GM19328 (cell line): ENCODE results near the gene SRGAP1.
"Not testable (repeated sequence)": the region's sequence is repeated elsewhere in the genome, so short reads cannot be mapped to it uniquely, and the experiment has no call there.

Experiments
- ATAC-seq: cut with Tn5 transposase; IDR thresholded peaks from one replicate; pipeline ENCODE4 v1.9.1; 2021; ENCODE audit warnings: mild to moderate bottlenecking, moderate library complexity; ENCODE audit not compliant: unreplicated experiment

The SRGAP1 gene

DNA sequence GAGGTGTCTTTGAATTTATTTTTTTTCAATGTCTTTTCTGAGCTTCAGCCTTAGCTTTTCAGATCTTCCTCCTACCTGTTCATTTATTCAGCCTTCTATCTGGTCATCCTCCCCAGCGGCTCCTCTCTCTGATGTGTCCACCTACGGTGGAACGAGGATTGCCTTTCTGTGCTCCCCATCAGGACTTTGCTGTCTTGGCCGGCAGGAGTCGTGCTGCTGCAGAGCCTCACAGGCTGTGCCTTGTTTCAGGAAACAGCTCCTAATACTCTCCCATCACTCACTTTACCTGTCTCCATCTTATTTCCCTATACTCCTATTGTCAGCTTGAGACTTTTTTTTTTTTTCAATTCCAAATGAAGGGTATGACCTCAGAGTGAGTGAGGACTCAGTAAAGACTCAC is 300.7 kb downstream of the SRGAP1 start:
- ATAC-seq = no peak

DNA sequence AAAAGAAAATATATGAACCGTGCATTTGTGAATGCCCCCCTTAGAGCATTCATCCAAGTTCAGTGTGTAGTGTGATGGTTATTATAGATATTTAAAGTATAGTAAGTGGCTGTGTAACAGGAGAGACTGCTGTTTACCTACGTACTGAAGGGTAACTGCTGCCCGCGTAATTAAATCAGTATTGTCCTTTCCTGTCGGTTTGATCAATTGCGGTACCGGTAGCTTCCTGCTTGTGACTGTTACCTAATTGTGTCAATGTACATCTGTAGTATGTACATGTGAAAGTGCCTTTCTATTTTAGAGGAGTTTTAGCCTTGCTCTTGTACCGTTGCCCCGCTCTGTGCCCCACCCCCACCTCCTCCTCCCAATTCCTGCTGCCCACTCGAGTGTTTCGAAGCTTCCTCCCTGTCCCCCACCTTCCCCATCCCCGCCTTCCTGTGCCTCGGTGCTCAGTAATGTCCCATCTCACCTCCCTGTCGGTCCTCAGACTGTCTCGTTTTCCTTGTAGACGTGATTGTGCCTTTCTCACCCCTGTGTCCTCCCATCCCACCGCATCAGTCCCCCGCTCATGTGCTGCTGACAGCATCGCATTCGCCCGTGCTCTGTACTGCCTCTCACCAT is 302.6 kb downstream of the SRGAP1 start:
- no peak for ATAC-seq

DNA sequence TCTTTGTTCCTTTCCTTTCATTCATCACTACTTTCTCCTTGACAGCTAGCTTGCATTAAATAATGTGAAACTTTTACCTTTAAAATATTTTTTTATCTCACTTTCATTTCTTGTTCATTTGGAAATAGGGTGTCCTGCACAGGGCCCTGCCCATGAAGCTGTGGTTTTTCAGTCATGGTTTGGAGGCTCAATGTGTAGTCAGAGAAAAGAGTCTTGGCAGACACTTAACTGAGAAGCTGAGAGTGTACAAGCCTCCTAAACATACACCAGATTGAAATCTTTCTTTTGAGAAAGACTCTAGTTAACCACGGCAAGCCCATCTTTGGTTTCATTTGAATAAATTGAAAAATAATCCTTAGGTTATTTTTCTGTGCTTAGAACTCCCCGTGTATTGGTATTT is 303.4 kb downstream of the SRGAP1 start:
- no peak for ATAC-seq

DNA sequence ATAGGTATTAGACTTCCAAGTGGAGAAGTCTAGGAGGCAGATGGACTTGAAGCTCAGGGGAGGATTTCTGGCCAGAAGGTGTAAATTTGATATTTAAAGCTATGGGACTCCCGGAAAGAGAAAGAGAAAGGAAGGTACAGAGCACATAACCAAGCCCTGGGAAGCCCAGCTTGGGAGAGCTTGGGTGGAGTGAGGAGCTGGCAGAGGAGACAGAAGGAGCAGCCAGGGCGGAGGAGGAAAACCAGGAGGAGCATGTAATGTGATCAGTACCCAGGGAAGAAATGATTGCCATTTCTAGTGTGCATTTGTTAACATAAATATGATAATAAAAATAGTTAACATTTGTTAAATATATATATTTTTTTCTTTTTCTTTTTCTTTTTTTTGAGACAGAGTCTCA is 310.2 kb downstream of the SRGAP1 start:
- no peak for ATAC-seq

DNA sequence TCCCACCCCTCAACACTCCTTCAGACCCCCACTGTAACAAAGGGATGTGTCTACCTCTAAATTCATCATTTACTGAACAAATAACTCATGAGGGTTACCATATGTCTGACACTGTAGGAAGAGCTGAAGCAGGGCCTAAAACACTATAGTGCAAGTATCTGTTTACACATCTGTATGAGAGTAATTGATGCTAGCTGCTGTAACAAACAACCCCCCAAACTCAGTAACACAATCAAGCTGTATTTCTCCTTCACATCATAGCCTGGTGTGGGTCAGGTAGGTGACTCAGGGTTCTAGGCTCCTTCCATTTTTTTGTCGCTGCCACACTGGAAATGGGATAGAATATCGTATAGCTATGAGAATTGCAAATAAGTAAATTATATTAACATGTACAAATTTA is 312.6 kb downstream of the SRGAP1 start:
- ATAC-seq = no peak

DNA sequence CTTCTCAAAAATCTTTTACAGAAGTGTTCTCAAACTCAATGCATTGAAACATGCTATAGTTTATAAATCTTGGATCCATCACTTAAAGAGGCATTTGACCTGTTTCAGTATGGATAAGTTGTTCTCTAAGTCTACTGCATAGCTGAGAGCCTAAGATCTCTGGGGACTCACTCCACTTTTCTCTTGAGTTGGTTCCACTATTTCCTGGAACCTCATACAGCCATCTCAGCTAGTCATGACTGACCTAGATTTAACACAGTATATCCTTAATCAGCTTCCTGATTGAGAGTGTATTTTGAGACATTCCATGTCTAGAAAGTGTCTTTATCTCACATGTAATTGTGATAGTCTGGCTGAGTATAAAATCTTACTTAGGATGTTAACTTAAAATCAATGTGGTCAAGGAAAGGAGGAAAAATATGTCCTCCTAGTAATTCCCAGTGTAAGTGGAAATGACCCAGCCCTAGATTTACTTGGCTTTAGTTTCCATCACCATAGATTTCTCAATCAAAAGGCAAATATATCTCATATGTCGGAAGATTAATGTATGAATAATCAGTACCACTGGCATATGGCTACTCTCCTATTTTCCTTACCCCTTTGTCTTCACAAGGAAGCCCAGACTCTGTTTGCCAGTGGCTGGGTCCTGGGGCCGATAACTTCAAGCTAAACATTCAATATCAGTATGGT is 315.7 kb downstream of the SRGAP1 start:
- ATAC-seq = no peak

DNA sequence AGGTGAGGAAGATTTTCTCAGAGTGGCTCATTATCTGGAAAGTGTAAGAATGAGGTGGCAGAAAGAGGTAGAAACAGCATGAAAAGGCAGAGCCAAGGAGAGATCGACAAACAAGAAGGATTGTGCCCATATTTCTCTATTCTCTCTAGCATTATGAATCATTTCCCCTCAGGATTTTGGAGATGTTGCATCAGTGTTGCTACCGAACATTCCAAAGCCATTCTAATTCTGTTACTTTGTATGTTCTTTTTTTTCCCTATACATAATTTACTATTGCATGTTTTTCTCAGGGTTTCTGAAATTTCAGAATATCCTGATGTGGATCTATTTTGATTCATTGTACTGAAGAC is 316.2 kb downstream of the SRGAP1 start:
- no peak for ATAC-seq

DNA sequence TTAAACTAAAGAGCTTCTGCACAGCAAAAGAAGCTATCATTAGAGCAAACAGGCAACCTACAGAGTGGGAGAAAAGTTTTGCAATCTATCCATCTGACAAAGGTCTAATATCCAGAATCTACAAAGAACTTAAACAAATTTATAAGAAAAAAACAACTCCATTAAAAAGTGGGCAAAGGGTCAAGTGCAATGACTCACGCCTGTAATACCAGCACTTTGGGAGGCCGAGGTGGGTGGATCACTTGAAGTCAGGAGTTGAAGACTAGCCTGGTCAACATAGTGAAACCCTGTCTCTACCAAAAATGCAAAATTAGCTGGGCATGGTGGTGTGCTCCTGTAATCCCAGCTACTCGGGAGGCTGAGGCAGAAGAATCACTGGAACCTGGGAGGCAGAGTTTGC is 322.1 kb downstream of the SRGAP1 start:
- ATAC-seq = not testable (repeated sequence)

DNA sequence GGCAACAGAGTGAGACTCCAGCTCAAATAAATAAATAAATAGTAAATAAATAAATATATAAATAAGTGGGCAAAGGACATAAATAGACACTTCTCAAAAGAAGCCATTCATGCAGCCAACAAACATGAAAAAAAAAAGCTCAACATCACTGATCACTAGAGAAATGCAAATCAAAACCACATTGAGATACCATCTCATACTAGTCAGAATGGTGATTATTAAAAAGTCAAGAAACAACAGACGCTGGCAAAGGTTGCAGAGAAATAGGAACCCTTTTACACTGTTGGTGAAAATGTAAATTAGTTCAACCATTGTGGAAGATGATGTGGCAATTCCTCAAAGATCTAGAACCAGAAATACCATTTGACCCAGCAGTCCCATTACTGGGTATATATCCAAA is 322.5 kb downstream of the SRGAP1 start:
- not testable (repeated sequence) for ATAC-seq

DNA sequence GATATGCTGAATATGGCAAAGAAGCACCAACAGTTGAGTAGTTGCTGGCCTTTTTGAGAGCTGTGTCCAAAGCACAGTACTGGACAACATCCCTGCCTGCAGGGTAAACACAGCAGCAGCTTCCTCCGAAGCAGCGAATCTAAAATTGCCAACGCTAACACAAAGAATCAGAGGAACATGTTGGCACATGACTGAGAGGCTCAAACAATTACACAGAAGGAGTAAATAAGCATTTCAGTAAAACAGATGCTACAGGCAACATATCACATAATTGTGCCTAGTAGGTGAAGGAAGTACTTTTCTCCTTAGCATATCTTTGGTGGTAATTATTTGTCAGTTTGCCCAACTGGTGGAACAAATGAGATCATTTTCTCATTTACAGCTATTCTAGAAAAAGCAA is 325.5 kb downstream of the SRGAP1 start:
- no peak for ATAC-seq

DNA sequence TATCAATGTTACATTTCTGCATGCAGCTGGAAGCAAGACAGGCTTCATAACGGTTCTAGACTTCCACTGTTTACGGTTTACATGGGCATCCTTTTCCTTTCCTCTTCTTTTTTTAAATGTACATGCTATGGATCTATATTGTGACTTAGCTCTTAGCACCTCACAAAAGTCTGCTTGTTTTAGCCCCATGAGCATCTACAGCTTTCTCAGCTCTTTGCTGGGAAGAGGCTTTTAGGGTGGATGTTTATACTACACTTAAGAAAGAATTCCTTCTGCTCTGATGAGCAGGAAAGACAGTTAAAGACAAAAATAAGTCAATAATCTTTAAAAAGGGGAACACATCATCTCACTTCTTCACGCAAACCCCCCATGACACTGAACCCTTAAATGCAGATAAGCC is 326.2 kb downstream of the SRGAP1 start:
- no peak for ATAC-seq

DNA sequence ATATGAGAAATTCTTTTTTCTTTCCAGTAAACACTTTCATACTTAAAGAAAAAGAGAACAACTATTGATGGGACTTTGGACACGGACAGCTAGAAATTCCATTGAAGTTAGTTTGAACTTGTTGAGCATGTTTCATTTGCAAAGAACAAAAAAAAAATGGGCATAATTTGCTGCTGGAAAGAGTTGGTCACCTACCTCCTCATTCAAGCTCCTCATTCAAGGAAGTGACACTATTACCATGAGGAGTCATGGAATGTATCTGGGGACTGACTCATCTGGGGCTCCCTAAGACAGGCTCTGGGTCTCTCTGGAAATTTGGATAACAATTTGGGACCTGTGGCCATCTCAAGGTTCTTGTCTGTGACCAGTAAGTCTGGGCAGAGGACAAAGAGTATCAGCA is 327.2 kb downstream of the SRGAP1 start:
- no peak for ATAC-seq

DNA sequence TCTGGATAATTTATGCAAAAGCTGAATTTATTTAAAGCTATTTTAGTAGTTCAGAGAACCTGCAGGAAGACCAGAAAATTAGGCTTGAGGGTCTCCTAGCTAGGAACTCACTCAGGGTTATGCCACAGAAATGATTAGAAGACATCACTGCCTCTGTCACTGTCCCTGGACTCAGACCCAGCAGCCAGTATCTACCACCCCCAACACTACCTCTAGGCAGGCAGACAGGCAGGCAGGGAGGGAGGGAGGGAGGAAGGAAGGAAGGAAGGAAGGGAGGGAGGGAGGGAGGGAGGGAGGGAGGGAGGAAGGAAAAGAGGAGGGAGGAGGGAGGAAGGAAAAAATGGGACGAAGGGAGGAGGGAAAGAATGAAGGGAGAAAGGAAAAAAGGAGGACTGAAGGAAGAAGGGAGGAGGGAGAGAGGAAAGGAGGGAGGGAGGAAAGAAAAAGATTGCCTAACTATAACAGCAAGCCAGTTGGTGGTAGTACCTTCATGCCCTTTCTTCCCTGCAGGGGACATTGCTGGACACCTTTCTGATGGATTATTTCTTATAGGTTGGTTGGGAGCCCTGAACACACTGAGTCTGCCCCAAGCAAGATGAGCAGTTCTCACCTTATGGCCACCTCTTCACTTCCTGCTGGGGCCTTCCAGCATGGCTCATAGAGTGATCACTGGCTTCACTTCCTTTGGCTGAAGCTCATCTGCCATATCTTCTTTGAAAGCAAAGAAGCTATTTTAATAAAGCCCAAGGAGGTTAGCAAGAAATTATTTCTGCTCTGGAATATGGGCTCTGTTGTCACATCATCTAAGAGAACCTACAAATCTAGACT is 327.9 kb downstream of the SRGAP1 start:
- ATAC-seq = no peak

DNA sequence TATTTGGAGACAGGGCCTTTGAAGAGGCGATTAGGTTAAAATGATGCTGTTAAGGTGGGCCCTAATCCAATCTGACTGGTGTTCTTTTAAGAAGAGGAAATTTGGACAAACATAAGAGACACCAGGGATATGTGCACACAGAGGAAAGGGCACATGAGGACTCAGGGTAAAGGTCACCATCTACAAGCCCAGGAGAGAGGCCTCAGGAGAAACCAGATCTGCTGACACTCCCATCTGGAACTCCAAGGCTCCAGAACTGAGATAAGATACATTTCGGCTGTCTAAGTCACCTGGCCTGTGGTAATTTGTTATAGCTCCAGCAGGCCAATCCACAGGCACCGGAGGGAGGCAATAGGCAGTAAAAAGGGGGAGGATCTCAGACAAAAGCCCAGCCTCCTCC is 329.0 kb downstream of the SRGAP1 start:
- ATAC-seq = no peak

DNA sequence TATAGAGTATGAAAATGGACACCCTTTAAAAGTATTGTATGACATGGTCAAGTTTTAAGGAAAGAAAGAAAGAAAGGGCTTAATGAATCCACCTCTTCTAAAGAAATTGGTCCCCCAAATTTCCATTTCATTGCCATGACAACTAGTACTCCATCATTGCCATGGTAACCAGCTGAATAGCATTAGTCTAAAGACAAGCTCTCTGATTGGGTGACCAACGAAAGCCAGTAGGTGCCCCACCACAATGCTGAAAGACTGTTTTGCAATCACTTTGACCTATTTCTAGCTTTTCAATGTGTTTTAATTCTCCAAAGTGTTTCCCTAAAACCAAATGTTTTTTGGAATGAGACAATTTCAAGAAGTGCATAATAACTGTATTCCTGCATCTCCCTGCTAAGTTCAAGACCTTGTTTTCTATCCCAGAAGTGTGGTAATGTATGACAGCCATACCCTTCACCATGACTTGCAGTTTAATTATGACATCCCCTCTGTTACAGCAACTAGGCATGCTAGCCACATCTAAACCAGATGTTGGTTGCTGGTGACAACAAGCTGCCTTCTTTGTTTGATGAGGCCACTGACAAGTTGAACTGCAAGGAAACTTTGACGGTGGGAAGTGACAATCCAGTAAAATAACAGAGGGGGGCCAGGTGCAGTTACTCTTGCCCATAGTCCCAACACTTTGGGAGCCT is 330.9 kb downstream of the SRGAP1 start:
- no peak for ATAC-seq

DNA sequence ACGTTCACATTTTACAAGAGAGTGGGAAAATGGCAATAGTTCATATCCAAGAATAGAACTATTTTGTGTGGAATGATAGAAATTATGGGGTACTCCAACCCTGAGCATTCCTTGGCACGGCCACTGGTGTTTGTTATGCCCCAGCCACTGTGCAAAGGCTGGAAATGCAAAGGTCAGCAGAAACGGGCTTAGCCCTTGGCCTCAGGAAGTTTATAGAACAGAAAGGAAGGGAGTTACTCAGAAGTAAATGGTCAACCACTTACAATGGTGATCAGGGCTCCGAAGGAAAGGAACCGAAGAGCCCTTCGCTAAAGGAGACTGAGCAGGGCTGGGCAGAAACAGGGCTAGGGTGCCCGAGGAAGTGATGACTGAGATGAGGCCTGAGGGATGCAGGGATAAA is 332.5 kb downstream of the SRGAP1 start:
- ATAC-seq = no peak

DNA sequence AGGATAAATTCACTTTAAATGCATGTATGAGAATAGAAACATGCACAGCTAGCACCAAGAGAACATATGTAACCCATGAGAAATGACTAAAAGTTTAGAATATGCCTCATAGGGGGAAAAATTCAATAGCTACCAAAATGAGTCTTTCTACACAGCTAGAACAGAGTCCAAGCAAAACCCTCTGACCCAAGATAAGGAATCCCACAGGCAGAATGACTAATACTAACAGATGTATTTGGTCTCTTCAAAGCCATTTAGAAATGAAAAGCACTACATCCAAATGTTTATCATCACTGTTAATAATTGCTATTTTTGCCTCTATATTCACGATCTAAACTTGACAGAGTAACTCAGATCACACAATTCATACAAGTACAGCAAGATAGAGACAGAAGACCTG is 333.6 kb downstream of the SRGAP1 start:
- no peak for ATAC-seq

DNA sequence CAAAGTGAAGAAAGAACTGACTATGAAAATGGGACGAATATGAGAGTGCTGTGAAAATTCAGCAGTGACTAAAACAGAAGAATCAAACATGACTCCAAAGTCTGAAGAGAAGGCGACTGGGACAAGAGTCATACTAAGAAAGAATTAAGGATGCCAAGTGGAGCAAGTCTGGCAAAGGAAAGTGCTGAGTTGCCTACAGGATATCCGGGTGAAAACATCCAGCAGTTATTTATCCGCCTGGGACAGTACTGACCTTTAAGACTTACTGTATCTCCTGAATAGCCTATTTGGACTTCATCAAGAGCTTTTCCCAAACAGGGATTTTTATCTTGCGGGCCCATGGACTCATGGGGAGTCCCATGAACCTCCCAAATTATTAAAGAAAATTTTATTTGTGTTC is 336.5 kb downstream of the SRGAP1 start:
- ATAC-seq = no peak

DNA sequence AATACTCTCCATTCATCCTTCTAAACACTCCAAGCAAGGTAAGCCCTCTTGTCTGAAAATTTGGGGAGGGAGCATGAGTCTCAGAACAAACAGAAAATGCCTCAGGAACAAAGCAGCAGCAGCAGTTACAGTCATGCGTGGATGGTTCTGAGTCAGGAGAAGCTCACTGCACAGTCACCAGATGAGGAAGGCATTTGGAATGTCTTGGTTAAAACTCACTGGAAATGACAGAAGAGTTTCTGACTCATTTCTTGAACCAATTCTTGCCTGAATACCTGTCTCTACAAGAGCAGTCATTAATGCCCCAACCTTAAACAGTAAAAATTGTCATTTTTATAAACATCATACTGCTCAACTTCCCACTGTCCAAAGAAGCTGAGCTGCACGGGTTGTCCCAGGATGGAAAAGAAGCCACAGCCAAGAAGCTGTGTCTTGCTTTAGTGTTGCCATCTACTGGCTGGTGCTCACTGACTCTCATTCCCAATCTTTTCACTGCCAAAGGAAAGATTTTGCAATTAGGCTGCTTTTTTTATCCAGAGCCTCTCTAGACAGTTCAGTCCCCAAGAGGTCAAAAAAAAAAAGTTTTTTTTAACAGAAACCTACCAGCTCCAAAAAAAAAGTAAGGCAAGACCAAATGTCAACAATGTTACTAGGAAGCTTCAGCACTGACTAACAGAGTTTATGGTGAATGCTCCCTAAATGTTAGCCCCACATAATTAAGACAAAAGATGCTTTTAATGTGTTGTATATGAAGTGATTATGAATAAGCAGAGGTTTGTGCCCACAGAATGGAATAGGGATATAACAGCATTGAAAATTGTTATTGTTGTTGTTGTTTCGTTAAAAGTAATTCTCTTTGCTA is 337.2 kb downstream of the SRGAP1 start:
- ATAC-seq = no peak

DNA sequence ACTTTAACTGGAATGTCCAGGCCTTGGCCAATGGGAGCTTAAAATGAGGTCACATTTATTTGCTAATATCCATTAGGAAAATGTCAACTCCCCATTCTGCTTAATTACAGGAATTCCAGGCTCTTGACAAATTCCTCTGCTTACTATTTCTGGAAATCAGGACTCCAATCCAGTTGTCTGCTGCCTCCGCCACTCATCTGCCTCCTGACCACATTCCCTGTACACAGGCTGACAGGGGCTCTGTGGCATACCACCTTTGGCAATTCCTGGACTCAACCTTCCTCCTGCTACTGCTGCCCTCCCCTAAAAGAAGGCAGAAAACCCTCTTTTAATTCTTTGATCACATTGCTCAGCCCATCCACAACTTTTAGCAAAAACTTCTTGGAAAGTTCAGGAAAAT is 339.7 kb downstream of the SRGAP1 start:
- no peak for ATAC-seq

DNA sequence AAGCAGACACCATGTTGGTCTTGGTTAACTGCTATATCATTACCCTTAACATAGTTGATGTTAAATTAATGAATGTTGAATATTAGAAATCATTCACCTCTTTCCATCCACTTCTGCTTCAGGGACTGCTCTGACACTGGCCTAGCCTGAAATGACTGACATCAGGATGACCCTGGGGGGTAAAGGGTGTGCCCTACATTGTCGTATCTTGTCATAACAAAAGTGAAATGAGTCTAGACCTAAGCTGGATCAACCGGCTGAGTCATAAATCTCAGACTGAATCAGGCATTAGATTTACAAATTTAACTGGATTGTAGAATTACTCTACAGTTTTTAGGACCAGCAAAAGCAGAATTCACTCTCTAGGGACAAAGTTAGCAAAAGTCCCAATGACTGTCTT is 342.3 kb downstream of the SRGAP1 start:
- ATAC-seq = peak; percentile 52
